ENCODE data around the gene C13orf42.

C13orf42 gene

DNA sequence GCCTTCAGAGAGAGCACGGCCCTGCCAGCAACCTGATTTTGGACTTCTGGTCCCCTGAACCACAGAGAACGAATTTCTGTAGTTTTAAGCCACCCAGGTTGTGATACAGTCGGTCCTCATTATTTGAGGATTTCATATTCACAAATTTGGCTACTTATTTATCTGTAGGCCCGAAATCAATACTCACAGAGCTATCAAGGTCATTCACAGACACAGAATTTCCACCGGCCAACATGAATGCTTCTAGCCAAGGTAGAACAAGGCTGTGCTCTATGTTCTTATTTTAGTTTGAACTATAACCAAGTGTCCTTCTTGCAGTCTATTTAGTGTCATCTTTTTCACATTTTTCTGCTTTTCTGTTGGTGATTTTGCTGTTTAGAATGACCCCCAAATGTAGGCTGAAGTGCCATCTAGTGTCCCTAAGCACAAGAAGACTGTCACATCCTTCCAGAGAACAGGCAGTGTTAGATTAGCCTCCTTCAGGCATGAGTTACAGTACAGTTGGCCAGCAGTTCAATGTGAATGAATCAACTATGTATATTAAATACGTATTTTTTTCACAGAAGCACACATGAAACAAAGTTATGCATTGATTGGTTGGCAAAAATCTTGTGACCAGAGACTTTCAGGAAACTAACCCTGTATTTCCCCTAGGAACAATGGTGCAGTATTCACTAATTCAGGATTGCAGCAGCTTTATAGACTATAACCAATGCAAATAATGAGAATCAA lies 63.5 kb downstream of the C13orf42 start:
- DNase-seq (no peak), ATAC-seq (replicated peaks) (no peak)
- Mint-ChIP-seq H3K27ac (no peak overlapping the region), H3K36me3 (ENCODE audit: insufficient read depth) (peaks cover 2% of the 10 kb centered on the region), H3K4me3 (no peak overlapping the region), H3K4me1 (ENCODE audit: low read depth in 2 of 2) (no peaks in the 10 kb centered on the region), H3K27me3 (peaks cover 7 to 27% of the 10 kb centered on the region in 2 donors), H3K9me3 (no peaks in the 10 kb centered on the region)

DNA sequence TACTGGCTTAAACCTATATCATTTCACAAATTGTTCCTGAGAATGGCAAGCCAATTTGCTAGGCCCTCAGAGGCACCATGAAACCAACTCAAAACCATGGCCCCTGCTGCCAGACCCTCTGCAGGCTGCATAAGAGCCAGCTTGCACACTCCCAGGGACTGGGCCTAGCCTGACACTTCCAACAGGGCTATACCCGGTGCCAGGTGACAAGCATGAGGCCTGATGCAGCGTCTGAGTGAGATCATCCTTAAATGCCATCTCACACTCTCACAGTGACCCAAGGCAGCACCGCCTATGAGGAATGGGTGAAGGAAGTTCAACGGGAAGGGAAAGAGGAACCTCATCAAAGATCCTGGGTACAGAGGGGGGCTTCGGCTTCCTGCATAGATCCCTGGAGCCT lies 65.6 kb downstream of the C13orf42 start:
- Mint-ChIP-seq H3K36me3 (ENCODE audit: insufficient read depth) (peaks cover 2% of the 10 kb centered on the region), H3K4me1 (ENCODE audit: low read depth in 2 of 2) (peaks cover 0 to 1% of the 10 kb centered on the region in 2 donors), H3K4me3 (no peak overlapping the region), H3K27me3 (peaks cover 5 to 22% of the 10 kb centered on the region in 2 donors), H3K27ac (no peak overlapping the region), H3K9me3 (no peaks in the 10 kb centered on the region)
- no peak for ATAC-seq (replicated peaks)
- DNase-seq = no peak

DNA sequence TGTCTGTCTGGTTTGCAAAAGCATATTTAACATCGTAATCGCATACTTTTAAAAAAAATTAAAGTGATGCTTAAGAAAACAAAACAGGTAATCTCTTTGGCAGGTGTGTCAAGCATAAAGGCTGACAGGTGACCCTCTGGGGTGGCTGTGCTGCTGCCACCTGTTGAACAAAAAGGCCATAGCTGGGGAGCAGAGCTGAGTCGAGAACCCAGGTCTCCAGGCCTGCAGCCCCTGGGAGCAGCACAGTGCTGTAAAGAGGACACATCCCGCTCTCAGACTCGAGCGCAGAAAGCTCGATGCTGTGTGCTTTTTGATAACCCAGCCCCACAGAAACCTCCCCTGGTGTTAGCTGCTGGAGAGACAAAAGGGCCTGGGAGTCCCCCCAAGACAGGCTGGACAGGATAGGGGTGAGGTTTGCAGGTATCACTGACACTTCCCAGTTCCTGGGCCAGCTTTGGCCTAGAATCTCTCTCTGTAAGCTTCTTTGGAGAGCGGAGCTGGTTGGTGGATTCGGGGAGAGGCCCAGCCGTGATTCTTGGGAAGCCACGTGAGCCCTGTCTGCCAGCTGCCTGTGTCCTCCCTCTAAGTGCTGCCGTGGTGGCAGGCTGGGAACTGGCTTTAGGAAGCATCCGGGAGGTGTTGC lies 66.9 kb downstream of the C13orf42 start:
- Mint-ChIP-seq H3K9me3 (no peaks in the 10 kb centered on the region), H3K27ac (no peak overlapping the region), H3K4me1 (ENCODE audit: low read depth in 2 of 2) (peaks cover 0 to 1% of the 10 kb centered on the region in 2 donors), H3K4me3 (no peak overlapping the region), H3K36me3 (ENCODE audit: insufficient read depth) (peaks cover 2% of the 10 kb centered on the region), H3K27me3 (peaks cover 13 to 25% of the 10 kb centered on the region in 2 donors)
- DNase-seq (no peak), ATAC-seq (replicated peaks) (no peak)

- Mint-ChIP-seq H3K4me3 (no peak overlapping the region), H3K36me3 (ENCODE audit: insufficient read depth) (peaks cover 2% of the 10 kb centered on the region), H3K9me3 (no peaks in the 10 kb centered on the region), H3K27me3 (peaks cover 13 to 25% of the 10 kb centered on the region in 2 donors), H3K4me1 (ENCODE audit: low read depth in 2 of 2) (peaks cover 0 to 1% of the 10 kb centered on the region in 2 donors), H3K27ac (no peak overlapping the region)
- DNase-seq (no peak), ATAC-seq (replicated peaks) (no peak)
These were observed 67.8 kb downstream of the C13orf42 start for GRCh38 chr13:51043310-51043709.

DNA sequence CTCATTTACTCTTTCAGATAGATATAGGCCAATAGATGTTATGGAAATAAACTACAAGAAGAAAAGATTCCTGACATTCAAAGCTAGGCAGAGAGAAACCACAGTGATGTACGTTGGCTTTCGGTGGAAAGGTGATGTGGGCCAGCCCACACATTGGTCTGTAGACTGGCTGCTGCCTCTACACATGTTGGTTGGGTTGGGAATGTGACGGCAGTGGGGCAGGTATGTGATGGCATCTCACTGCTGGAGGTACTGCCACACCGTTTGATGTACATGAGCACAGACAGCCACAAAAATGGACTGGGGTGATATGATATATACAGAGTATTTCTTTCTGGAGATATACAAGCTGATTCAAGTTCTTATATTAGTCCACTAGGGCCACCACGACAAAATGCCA lies 69.4 kb downstream of the C13orf42 start:
- no peak overlapping the region for H3K27ac Mint-ChIP-seq
- DNase-seq = no peak
- H3K4me1 Mint-ChIP-seq (ENCODE audit: low read depth in 2 of 2) = peaks cover 0 to 1% of the 10 kb centered on the region in 2 donors
- H3K27me3 Mint-ChIP-seq = peaks cover 13 to 25% of the 10 kb centered on the region in 2 donors
- no peaks in the 10 kb centered on the region for H3K9me3 Mint-ChIP-seq
- peaks cover 5% of the 10 kb centered on the region for H3K36me3 Mint-ChIP-seq (ENCODE audit: insufficient read depth)
- no peak overlapping the region for H3K4me3 Mint-ChIP-seq
- no peak for ATAC-seq (replicated peaks)

GRCh38 chr13:51041126-51041525 lies 69.9 kb downstream of the C13orf42 start:
- H3K27me3 Mint-ChIP-seq = peaks cover 13 to 29% of the 10 kb centered on the region in 2 donors
- H3K9me3 Mint-ChIP-seq = no peaks in the 10 kb centered on the region
- peaks cover 0 to 1% of the 10 kb centered on the region in 2 donors for H3K4me1 Mint-ChIP-seq (ENCODE audit: low read depth in 2 of 2)
- no peak overlapping the region for H3K4me3 Mint-ChIP-seq
- ATAC-seq (replicated peaks) = no peak
- no peak for DNase-seq
- H3K36me3 Mint-ChIP-seq (ENCODE audit: insufficient read depth) = peaks cover 6% of the 10 kb centered on the region
- no peak overlapping the region for H3K27ac Mint-ChIP-seq

DNA sequence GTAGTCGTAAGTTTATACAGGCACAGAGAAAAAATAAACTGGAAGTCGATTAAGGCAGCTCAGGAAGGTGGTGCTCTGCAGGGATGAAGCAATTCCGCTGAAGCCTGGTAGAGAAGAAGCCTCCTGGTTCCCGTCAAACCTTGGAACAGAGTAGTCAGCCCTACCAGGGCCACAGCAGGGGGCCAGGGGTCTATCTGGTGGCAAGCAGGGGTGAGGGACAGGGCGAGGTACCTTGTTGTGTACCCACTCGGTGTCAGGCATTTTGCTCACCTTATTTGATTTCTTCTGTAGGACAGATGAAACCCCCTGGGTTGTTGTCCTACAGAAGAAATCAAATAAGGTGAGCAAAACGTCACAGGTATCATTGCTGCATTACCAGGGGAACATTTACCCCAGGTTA lies 70.6 kb downstream of the C13orf42 start:
- Mint-ChIP-seq H3K9me3 (no peaks in the 10 kb centered on the region), H3K36me3 (ENCODE audit: insufficient read depth) (peaks cover 6% of the 10 kb centered on the region), H3K27me3 (peaks cover 18 to 36% of the 10 kb centered on the region in 2 donors), H3K27ac (no peak overlapping the region), H3K4me3 (no peak overlapping the region), H3K4me1 (ENCODE audit: low read depth in 2 of 2) (peaks cover 0 to 1% of the 10 kb centered on the region in 2 donors)
- no peak for DNase-seq
- no peak for ATAC-seq (replicated peaks)

DNA sequence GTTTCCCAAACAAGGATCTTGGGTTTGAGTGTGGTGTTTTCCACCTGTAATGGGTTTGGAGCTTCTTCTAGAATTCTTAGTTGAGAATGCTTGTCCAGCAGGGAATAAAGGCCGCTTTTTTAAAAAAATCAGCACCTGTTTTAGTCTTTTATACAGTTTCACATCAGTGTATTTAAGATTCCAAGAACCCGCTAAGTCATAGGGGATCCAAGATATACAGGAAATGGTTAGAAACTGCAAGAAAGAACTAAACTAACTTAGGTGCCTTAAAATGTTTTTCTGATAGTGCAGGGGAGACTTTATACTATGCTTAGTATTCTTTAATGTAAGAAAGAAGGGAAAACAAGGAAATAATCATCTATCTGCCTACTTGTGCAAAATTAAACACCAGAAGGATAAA lies 74.7 kb downstream of the C13orf42 start:
- H3K4me1 Mint-ChIP-seq (ENCODE audit: low read depth in 2 of 2) = peaks cover 0 to 1% of the 10 kb centered on the region in 2 donors
- ATAC-seq (replicated peaks) = no peak

GRCh38 chr13:51035978-51036377 lies 75.1 kb downstream of the C13orf42 start:
- DNase-seq (no peak), ATAC-seq (replicated peaks) (no peak)
- Mint-ChIP-seq H3K27me3 (peaks cover 18 to 26% of the 10 kb centered on the region in 2 donors), H3K27ac (no peak overlapping the region), H3K9me3 (no peaks in the 10 kb centered on the region), H3K36me3 (ENCODE audit: insufficient read depth) (peaks cover 3% of the 10 kb centered on the region), H3K4me1 (ENCODE audit: low read depth in 2 of 2) (peaks cover 0 to 1% of the 10 kb centered on the region in 2 donors), H3K4me3 (no peak overlapping the region)

More for the DNA sequence above, 74.7 kb downstream of the C13orf42 start:
- no peaks in the 10 kb centered on the region for H3K9me3 Mint-ChIP-seq
- H3K27me3 Mint-ChIP-seq = peaks cover 18 to 28% of the 10 kb centered on the region in 2 donors
- H3K27ac Mint-ChIP-seq = no peak overlapping the region
- no peak overlapping the region for H3K4me3 Mint-ChIP-seq
- no peak for DNase-seq
- peaks cover 3% of the 10 kb centered on the region for H3K36me3 Mint-ChIP-seq (ENCODE audit: insufficient read depth)

DNA sequence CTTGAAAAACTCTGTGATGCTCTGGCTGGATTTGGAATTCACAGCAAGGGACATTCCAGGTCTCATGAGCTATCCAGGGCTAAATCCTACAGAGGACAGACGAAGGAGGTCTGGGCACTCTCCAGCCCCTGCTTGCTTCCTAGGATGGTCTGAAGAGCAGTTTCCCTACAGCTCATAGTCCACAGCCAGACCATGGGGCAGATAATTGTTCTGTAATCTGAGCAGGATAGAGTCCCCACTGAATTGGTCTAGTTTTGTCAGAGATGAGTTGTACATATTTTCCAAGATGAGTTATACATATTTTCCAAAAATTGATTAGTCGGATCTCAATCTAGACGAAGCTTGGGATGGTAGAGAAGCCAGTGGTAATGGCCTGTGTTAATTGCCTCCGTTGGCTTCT lies 75.6 kb downstream of the C13orf42 start:
- H3K36me3 Mint-ChIP-seq (ENCODE audit: insufficient read depth) = peaks cover 3% of the 10 kb centered on the region
- no peaks in the 10 kb centered on the region for H3K9me3 Mint-ChIP-seq
- ATAC-seq (replicated peaks) = no peak
- H3K27ac Mint-ChIP-seq = no peak overlapping the region
- H3K4me1 Mint-ChIP-seq (ENCODE audit: low read depth in 2 of 2) = no peaks in the 10 kb centered on the region
- no peak for DNase-seq
- no peak overlapping the region for H3K4me3 Mint-ChIP-seq
- peaks cover 12 to 21% of the 10 kb centered on the region in 2 donors for H3K27me3 Mint-ChIP-seq

DNA sequence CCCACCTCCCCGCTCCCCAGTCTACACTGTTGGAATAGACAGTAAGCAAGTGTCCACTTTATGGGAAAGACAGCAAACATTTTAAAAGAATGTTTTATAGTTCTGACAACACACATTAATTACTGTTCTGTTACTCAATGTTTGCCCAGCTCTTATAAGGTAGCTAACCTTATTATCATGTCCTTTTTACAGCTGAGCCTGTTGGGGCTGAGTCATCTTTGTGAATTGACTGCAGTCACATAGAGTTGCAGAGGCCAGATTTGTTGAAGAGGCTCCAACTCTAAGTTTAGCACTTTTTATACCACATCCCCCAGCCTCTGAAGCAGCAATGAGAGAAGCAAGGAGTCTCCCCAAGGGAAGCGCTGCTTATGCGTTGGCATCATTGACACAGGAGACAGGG lies 76.2 kb downstream of the C13orf42 start:
- no peaks in the 10 kb centered on the region for H3K4me1 Mint-ChIP-seq (ENCODE audit: low read depth in 2 of 2)
- ATAC-seq (replicated peaks) (no peak), DNase-seq (no peak)
- H3K27ac Mint-ChIP-seq = no peak overlapping the region
- H3K36me3 Mint-ChIP-seq (ENCODE audit: insufficient read depth) = peaks cover 3% of the 10 kb centered on the region
- H3K4me3 Mint-ChIP-seq = no peak overlapping the region
- no peaks in the 10 kb centered on the region for H3K9me3 Mint-ChIP-seq
- peaks cover 7 to 18% of the 10 kb centered on the region in 2 donors for H3K27me3 Mint-ChIP-seq

- DNase-seq = no peak
- Mint-ChIP-seq H3K27ac (no peak overlapping the region), H3K4me1 (ENCODE audit: low read depth in 2 of 2) (no peaks in the 10 kb centered on the region), H3K27me3 (peaks cover 5 to 21% of the 10 kb centered on the region in 2 donors), H3K9me3 (no peaks in the 10 kb centered on the region), H3K4me3 (no peak overlapping the region), H3K36me3 (ENCODE audit: insufficient read depth) (peaks cover 3% of the 10 kb centered on the region)
- ATAC-seq (replicated peaks) = no peak
These were observed 77.5 kb downstream of the C13orf42 start for GRCh38 chr13:51033421-51034185.

GRCh38 chr13:51032831-51033230 lies 78.2 kb downstream of the C13orf42 start:
- no peak overlapping the region for H3K27ac Mint-ChIP-seq
- no peaks in the 10 kb centered on the region for H3K9me3 Mint-ChIP-seq
- ATAC-seq (replicated peaks) (no peak), DNase-seq (no peak)
- H3K4me1 Mint-ChIP-seq (ENCODE audit: low read depth in 2 of 2) = no peaks in the 10 kb centered on the region
- H3K27me3 Mint-ChIP-seq = peaks cover 11 to 29% of the 10 kb centered on the region in 2 donors
- H3K36me3 Mint-ChIP-seq (ENCODE audit: insufficient read depth) = peaks cover 3% of the 10 kb centered on the region
- no peak overlapping the region for H3K4me3 Mint-ChIP-seq

All from effector memory CD8-positive, alpha-beta T cell (primary cell).